Hematopoietic multipotent progenitor cell treated with erythropoietin and hydrocortisone succinate and interleukin-3 and kit ligand, for 15 days (in vitro differentiated cells): ENCODE data around the gene ACHE.
"Not testable (repeated sequence)": the region's sequence is repeated elsewhere in the genome, so short reads cannot be mapped to it uniquely, and the experiment has no call there.

Experiments used
- DNase-seq: peaks from one replicate; pipeline ENCODE4 v3.0.0-alpha.2; 2015; ENCODE audit warnings: low spot score

Gene ACHE

DNA sequence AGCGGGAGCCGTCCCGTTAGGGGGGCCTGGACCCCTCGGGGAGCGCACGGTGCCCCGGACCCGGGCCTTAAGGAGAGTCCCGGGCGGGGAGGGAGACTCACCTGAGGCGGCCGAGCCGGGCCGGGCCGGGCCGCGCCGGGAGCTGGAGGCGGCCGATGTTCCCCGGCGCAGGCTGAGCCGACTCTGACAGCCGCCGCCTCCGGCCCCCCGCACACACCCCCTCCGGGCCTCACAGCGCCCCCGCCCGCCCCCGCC, at the start of gene ACHE:
Gene ACHE (minus strand): TSS at position 188 of the 255 bp plus-strand sequence. CDS start 1,656 bp downstream, outside the sequence.
- no peak for DNase-seq

DNA sequence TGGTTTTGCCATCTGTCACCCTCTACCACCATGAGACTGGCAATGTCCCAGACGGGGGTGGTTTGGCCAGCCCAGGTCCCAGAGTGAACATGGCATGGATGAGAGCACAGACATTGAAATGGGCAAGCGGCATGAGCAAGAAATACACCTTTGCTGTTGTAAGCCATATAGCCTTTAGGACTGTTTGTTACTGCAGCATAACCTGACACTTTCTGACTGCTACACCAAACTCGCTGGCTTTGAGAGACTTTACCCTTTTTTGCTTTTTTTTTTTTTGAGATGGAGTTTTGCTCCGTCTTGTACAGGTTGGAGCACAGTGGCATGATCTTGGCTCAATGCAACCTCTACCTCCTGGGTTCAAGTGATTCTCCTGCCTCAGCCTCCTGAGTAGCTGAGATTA, 48.5 kb upstream of the ACHE start:
- no peak for DNase-seq

DNA sequence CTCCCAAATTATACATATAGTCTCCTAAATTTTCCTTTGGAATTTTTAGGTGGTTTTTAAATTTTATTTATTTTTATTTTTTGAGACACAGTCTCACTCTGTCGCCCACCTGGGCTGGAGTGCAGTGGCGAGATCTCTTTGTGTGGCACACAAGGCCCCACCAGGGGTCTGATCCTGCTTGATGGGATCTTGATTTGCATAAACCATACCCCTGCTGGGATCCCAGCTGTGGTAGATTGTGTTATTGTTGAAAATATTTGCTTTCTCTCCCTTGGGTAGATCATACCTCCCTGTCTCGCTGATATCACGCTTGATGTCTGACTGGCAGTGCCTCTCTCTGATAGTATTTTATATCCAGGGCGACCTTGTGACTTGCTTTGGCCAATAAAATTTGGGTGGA, 48.0 kb upstream of the ACHE start:
- DNase-seq: no peak

DNA sequence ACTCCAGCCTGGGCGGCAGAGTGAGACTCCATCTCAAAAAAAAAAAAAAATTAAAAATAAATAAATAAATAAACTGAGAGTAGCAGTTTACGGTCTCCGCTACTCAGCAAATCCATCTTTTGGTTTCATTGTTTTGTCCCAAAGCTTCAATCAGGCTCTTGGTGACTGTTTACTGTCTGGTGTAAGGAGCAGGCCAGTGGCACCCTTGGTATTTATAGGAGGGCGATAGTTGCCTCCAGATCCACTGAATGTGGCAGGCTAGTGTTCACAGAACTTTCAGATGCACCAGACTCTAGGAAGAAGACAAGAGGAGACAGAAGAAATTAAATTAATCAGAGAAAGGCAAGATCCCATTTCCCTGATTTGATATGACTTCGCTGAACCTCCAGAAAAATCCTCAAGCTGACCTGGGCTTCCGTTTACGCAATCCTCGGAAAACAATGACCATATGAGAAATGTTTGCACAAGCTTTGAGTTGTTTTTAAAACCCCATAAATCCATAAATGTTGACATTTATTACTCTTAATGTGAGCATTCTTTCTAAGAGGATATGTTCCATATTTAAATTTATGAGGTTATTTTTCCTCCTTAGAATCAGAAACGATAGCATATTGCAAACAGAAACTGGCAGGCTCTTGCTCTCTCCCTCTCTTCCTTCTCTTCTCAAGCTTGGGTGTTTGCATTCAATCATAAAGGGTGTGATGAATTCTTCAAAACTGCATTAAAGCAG, 46.5 kb upstream of the ACHE start:
- DNase-seq: no peak

DNA sequence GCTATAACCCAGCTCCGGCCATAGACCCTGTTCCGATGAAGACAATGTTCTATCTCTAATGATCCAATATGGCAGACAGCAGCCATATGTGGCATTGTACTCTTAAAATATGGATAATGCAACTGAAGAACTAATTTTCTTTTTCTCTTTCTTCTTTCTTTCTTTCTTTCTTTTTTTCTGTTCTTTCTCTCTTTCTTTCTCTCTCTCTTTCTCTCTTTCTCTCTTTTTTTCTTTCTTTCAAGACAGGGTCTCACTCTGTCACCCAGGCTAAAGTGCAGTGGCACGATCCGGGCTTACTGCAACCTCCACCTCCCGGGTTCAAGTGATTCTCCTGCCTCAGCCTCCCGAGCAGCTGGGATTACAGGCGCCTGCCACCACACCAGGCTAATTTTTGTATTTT, 40.5 kb upstream of the ACHE start:
- not testable (repeated sequence) for DNase-seq

DNA sequence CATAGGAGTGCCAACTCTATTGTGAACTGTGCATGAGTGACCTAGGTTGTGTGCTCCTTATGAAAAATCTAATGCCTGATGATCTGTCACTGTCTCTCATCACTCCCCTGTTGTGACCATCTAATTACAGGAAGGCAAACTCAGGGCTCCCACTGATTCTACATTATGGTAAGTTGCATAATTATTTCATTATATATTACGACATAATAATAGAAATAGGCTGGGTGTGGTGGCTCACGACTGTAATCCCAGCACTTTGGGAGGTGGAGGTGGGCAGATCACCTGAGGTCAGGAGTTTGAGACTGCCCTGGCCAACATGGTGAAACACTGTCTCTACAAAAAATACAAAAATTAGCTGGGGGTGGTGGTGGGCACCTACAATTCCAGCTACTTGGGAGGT, 39.7 kb upstream of the ACHE start:
- not testable (repeated sequence) for DNase-seq

DNA sequence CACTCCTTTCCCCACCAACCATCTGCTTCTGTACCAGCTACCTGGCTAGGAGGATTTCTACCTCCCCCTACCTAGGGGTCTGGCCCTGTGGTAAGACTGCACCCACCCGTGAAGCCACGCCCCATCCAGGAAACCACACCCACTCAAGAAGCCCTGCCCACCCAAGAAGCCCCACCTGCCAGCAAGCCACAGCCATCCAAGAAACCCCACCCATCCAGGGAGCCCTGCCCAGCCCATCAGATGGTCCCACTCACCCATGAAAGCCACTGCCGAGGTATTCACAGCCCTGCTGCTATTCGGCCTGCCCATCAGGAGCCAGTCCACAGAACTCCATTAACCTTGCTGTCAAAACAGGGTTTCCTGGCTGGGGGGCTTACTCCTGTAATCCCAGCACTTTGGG, 38.0 kb upstream of the ACHE start:
- DNase-seq: no peak

DNA sequence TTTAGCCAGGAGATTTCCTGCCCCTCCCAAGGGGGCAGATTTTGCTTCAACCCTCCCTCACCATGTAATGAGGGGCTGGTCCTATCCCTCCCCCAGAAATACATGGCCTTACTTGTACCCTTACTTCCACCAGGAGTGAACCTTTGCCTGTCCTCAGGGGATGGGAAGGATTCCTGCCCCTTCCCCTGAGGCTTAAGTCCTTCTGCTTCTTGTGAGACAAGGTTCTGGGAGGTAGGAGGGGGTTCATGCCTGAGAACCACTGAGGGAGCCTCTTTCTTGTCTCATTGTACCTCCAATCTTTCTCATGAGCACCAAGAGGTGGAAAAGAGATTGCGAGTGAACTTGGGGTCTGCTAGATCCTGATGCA, 34.1 kb upstream of the ACHE start:
- no peak for DNase-seq

DNA sequence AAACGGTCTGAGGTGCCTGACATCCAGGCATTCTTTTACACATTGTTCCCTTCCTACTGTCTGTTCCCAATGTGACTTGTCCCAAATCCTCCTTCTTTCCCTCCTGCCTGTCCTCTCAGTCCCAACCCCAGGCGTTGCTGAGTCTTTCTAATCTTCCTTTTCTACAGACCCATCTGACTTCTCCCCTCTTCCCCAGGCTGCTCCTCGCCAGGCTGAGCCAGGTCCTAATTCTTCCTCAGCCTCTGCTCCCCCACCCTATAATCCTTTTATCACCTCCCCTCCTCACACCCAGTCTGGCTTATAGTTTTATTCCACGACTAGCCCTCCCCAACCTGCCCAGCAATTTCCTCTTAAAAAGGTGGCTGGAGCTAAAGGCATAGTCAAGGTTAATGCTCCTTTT, 27.9 kb upstream of the ACHE start:
- DNase-seq: not testable (repeated sequence)

DNA sequence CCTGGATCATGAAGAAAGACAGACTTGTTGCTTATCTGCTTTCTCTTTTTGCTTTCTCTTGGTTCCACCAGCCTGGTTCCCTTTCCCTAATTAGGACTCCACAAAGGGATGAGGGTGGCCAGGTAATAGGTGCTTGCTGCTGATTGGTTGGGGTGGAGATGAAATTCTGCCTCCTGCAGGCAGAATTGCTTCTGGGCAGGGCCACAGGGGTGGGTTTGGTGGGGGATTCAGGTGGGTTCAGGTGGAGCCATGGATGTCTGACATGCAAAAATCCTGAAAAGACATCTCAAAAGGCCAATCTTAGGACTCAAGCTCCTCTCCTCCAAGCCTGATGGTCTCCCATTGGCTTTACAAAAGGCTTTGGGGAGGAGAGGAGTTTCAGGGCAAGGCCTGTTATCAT, 25.4 kb upstream of the ACHE start:
- DNase-seq: no peak

DNA sequence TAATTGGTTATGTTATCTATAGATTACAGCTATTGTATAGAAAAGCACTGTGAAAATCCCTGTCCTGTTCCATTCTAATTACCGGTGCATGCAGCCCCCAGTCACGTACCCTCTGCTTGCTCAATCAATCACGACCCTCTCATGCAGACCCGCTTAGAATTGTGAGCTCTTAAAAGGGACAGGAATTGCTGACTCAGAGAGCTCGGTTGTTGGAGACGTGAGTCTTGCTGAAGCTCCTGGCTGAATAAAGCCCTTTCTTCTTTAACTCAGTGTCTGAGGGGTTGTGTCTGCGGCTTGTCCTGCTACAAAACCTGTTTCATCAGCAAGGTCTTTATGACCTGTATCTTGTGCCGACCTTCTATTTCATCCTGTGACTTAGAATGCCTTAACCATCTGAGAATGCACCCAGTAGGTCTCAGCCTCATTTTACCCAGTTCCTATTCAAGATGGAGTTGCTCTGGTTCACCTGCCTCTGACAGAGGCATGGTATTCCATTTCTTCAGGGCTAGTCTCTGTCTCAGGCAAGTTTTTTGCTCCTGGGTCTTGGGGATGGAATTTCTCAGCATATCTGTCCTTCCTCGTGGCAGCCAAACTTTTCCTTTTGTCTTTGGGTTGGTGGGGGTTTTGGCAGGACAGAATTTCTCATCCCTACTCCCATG, 24.2 kb upstream of the ACHE start:
- not testable (repeated sequence) for DNase-seq

DNA sequence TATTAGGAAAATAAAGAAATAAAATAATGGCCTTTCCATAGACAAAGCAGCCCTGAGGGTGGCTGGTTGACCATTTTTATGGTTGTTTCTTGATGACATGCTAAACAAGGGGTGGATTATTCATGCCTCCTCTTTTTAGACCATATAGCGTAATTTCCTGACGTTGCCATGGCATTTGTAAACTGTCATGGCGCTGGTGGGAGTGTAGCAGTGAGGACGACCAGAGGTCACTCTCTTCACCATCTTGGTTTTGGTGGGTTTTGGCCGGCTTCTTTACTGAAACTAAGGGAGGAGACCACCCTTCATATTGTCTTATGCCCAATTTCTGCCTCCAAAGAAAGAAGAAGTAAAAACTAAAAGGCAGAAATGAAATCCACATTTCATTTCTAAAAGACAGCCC, 23.6 kb upstream of the ACHE start:
- not testable (repeated sequence) for DNase-seq

DNA sequence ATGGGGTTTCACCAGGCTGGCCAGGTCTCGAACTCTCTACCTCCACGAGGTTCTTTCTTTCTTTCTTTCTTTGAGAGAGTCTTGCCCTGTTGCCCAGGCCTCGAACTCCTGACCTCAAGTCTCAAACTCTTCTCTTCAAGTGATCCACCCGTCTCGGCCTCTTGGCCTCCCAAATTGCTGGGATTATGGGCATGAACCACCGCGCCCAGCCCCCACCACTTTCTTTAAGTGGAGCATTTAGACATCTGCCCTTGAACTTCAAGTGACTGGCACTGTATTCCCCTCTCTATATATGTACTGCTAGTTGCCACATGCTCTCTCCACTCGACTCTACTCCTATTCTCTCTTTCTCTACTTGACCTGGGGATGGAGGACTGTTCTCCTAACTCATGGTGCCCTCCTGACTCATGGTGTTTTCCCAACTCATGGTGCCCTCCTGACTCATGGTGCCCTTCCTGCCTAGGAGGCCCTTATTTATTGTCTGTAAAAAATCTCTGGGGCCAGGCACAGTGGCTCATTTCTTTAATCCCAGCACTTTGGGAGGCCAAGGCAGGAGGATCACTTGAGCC, 19.3 kb upstream of the ACHE start:
- peak; percentile 19 for DNase-seq

DNA sequence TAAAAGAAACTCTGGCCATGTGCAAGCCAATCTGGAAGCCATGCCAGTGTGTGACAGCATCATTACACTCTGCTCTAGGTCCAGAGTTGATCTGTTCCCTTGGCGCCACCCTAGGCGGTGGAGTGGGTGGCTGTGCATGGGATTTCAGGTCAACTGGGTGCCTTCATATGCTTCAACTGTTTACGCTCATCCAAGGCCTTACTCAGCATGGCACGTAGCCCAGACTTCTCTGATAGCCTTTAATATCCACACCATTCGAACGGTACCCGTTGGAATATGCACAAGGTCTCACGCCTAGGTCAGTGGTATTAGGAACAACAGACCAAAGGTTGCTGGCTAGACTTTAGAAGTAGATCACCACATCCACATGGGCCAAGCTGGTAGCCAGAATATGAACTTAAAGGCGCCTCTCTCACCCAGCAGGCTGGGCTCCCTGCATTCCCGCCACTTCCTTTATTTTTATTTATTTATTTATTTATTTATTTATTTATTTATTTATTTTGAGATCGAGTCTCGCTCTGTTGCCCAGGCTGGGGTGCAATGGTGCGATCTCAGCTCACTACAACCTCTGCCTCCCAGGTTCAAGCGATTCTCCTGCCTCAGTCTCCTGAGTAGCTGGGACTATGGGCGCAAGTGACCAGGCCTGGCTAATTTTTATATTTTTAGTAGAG, 18.7 kb upstream of the ACHE start:
- DNase-seq: no peak

DNA sequence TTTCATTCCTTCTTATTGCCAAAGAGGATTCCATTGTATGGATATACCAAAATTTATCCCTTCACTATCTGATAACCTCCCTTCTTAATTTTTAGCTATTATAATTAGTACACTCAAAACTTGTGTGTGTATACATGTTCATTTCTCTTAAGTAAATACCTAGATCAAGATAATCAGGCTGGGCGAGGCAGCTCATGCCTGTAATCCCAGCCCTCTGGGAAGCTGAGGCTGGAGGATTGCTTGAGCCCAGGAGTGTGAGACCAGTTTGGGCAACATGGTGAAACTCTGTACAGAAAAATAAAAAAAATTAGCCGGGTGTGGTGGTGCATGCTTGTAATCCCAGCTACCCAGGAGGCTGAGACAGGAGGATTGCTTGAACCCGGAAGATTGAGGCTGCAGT, 15.8 kb upstream of the ACHE start:
- no peak for DNase-seq

DNA sequence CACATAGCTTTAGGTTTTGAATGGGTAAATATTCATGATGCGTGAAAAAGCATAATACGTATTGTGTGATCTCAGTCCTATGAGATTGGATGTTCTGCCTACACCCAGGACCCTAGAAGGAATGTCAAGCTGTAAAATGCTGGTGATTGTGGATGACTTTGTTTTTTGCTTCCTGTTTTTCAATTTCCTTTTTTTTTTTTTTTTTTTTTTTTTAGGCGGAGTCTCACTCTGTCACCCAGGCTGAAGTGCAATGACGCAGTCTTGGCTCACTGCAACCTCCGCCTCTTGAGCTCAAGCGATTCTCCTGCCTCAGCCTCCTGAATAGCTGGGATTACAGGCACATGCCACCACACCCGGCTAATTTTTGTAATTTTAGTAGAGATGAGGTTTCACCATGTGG, 14.8 kb upstream of the ACHE start:
- DNase-seq: not testable (repeated sequence)

DNA sequence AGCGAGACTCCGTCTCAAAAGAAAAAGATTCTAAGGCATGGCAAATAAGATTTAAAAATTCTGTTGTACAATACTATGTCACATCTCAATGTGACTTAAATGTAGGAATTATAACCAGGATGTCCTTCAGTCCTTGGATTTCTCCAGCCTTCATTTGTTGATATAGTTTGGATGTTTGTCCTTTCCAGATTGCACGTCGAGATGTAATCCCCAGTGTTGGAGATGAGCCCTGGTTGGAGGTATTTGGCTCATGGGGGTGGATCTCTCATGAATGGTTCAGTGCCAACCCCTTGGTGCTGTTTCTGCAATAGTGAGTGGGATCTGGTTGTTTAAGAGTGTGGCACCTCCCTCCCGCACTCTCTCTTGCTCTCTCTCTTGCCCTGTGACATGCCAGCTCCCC, 12.8 kb upstream of the ACHE start:
- DNase-seq: no peak

DNA sequence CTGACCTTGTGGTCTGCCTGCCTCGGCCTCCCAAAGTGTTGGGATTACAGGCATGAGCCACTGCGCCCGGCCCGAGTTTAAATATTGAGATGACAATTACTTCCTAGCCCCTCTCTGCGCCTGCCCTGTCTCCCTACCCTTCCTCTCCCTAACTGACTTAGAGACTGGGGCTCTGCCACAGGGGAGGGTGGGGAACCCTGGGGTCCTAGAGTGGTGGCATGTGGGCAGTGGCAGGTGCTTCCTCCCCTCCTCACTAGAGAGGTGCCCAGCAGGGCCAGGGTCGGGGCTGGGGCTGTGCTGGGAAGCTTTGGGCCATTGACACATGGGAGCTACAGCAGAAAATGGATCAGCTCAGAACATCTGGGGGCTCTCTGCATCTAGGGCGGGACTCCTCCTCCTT, 7.0 kb upstream of the ACHE start:
- no peak for DNase-seq

DNA sequence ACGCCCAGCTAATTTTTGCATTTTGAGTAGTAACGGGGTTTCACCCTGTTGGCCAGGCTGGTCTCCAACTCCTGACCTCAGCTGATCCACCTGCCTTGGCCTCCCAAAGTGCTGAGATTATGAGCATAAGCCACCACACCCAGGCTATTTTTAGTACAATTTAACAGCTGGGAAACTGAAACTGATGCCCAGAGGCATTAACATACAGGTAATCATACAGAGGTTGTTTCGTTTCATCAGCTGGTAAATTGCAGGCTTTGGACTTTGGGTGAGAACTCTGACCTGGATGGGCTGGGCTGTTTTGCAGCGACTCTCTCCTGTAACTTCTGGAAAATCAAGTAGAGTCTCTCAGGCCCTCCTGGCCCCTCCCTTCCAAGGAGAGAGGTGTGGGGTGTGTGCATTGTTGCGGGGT, 6.2 kb upstream of the ACHE start:
- DNase-seq: no peak

DNA sequence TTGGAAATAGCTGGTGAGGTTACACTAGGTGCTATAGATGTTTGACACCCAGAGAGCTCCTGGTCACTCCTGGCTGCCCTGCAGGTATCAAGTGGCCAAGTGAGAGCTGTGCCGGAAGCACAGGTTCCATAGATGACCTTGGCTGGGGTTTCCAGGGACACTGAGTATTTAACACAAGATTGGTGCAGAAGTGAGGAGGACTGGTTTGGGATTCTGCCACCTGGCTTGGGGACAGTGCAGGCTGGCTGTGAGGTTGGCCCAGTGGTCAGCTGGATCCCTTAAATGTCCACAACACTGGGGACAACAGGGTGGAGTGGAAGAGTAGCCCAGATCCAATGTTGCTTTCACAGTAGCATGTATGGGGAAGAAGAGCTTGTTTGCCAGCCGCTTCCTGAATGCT, 5.3 kb upstream of the ACHE start:
- DNase-seq: no peak

DNA sequence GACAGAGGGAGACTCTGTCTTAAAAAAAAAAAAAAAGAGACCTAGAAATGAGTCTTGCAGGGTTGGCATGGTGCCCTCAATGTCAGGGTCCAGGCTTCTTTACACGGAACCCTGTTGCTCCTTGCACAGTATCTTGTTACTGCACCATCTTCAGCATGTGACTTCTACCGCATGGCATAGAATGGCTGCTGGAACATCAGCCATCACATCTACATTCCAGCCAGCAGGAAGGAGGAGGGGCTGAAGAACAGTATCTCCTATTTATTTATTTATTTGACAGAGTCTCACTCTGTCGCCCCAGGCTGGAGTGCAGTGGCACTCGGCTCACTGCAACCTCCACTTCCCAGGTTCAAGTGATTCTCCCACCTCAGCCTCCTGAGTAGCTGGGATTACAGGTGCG, 3.7 kb upstream of the ACHE start:
- DNase-seq: no peak

DNA sequence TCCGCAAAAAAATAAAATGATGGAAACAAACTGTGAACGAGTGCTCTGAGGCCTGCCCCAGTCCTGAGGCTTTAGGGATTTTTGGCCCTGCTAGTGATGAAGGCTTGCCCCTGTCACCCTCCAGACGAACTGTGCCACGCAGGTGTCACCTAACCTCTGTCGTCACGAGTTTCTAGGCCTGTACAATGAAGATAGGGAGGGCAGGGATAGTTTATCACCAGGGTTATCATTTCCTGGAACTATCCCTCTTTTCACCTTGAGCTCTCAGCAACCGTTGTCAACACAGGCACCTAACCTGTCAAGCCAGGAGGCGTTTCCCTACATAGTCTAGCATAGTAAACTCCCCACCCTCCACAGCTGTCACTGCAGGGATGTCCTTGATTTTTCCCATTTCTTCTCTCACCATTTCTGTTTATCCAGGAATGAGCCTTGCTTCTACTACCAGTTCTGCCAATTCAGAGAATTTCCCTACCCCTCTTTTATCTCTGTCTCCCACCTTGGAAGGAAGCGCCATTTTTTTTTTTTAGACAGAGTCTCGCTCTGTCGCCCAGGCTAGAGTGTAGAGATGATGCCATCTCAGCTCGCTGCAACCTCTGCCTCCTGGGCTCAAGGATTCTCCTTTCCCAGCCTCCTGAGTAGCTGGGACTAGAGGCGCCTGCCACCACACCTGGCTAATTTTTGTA, 2.2 kb upstream of the ACHE start:
- peak; percentile 68 for DNase-seq
